ENCODE measurements around the gene WDTC1. TPM values are rescaled to one million over a fixed set of nuclear protein-coding genes. Genes with fewer than 3 reads are reported as not detected.

The WDTC1 gene
- total and polyA plus RNA-seq, 9 of the 15 experiments (the other 6 are each of a cell fraction or from before 2014, with no cell fraction given) = 0.18 to 32.3 (median 8.8) TPM

- no peak for TF ChIP-seq ZBTB40 (IDR thresholded peaks at IDR 0.05)
- TF ChIP-seq ZBTB40 (CRISPR knock-in tag; IDR thresholded peaks at IDR 0.05) = no peak
- peak; percentile 45; the same call in 1 of the 2 replicates for TF ChIP-seq KLF16 (IDR thresholded peaks at IDR 0.05)
- TF ChIP-seq MTA3 (IDR thresholded peaks at IDR 0.05; ENCODE audit: borderline replicate concordance) = peak; percentile 52; the same call in 1 of the 2 replicates
- TF ChIP-seq RAD21 (CRISPR knock-in tag; conservative IDR thresholded peaks at IDR 0.05 in 1 of 2, IDR thresholded peaks at IDR 0.05 in 1 of 2) = peak; percentile 93 to 98
- TF ChIP-seq NFATC3 (IDR thresholded peaks at IDR 0.05) = no peak
- TF ChIP-seq ZBTB9 (CRISPR knock-in tag; IDR thresholded peaks at IDR 0.05) = no peak
- no peak; the same call in 1 of the 2 replicates for TF ChIP-seq MAFK (IDR thresholded peaks at IDR 0.05; ENCODE audit: low read length)
- peak; percentile 91 for TF ChIP-seq RB1 (IDR thresholded peaks at IDR 0.05; ENCODE audit: low read depth)
- TF ChIP-seq CC2D1A (IDR thresholded peaks at IDR 0.05) = peak; percentile 89
- no peak for TF ChIP-seq XRCC3 (IDR thresholded peaks at IDR 0.05)
- no peak for TF ChIP-seq NRF1 (conservative IDR thresholded peaks at IDR 0.05 in 1 of 2, IDR thresholded peaks at IDR 0.05 in 1 of 2)
- no peak for TF ChIP-seq ATF4 (CRISPR knock-in tag; IDR thresholded peaks at IDR 0.05)
- no peak for TF ChIP-seq CHD4 (IDR thresholded peaks at IDR 0.05; ENCODE audit: insufficient read depth, insufficient replicate concordance, low read depth, low read length, poor library complexity, severe bottlenecking)
- TF ChIP-seq NFIC (IDR thresholded peaks at IDR 0.05) = peak; percentile 97
Measured at GRCh38 chr1:27300341-27301051, 66.1 kb downstream of the WDTC1 start (continued).

Measured in K562 (cell line).